HFF-Myc (cell line): ENCODE data around the gene HEBP2.

Source experiments
- DNase-seq: peaks from one replicate; pipeline ENCODE4 v3.0.0-alpha.2; 2011; ENCODE audit warnings: low read depth; ENCODE audit errors: extremely low read depth
- H3K4me3 ChIP-seq: replicated peaks from 2 replicates; pipeline ENCODE4 v1.5.1; 2011; ENCODE audit warnings: low read depth, mild to moderate bottlenecking, control low read depth, low read length
- CTCF ChIP-seq: IDR thresholded peaks from 2 replicates; pipeline ENCODE4 v1.5.1; 2012; ENCODE audit warnings: mild to moderate bottlenecking, low read depth, low read length, control low read depth; ENCODE audit errors: missing control alignments

The HEBP2 gene

GRCh38 chr6:138430361-138431145 is 26.5 kb downstream of the HEBP2 start:
- no peak for TF ChIP-seq CTCF
- DNase-seq: no peak
- no peak overlapping the region for H3K4me3 ChIP-seq

- no peak overlapping the region for H3K4me3 ChIP-seq
- no peak for DNase-seq
- TF ChIP-seq CTCF: no peak
Observed at GRCh38 chr6:138431256-138432062, 27.4 kb downstream of the HEBP2 start.

GRCh38 chr6:138432063-138432356 is 28.0 kb downstream of the HEBP2 start:
- H3K4me3 ChIP-seq: no peak overlapping the region
- DNase-seq: no peak
- no peak for TF ChIP-seq CTCF

- no peak for DNase-seq
- TF ChIP-seq CTCF: no peak
- H3K4me3 ChIP-seq: no peak overlapping the region
Observed at GRCh38 chr6:138434096-138434495, 30.1 kb downstream of the HEBP2 start.

GRCh38 chr6:138434925-138435324 is 30.9 kb downstream of the HEBP2 start:
- no peak overlapping the region for H3K4me3 ChIP-seq
- TF ChIP-seq CTCF: no peak
- DNase-seq: no peak

GRCh38 chr6:138439546-138439945 is 35.5 kb downstream of the HEBP2 start:
- DNase-seq: no peak
- no peak overlapping the region for H3K4me3 ChIP-seq
- TF ChIP-seq CTCF: no peak
